Measurements from ENCODE around the gene P2RY2. TPM values are rescaled to one million over a fixed set of nuclear protein-coding genes. Genes with fewer than 3 reads are reported as not detected.
A peak's percentile ranks its signal among the peaks of the same experiment; 100 is the strongest.

Gene P2RY2
- total RNA-seq, 1 donor: under 0.01 TPM

DNA sequence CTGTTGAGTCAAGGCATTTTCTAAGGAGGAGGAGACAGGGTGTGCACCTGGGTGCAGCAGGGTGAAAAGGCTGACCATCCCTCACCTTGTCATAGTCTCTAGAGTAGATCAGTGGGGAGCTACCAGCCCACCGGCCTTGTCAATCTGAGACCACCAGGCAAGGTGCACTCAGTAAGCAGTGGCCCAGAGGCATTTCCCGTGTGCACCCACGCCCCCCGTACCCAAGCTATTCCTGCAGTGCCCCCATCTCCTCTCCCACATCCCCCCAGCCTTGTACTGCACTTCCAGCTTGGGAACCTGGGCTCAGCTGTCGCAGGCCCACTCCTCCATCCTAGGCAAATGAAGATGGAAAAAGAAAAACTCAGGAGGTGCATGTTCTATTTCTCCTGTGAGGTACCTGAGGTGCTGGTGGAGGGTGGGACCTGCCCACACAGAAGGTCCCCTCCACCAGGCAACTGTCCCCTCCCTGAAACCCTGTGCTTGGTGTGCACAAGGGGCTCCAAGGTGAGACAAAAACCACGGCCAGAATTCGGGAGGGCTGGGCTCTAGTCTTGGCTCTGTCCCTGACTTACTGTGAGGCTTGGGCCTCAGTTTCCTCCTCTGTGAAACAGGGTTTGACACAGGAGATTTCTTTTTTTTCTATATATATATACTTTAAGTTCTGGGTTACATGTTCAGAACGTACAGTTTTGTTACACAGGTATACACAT, 8.4 kb downstream of the P2RY2 start:
- no peak for DNase-seq (ENCODE audit: low read depth)
- TF ChIP-seq, protein P1, sequence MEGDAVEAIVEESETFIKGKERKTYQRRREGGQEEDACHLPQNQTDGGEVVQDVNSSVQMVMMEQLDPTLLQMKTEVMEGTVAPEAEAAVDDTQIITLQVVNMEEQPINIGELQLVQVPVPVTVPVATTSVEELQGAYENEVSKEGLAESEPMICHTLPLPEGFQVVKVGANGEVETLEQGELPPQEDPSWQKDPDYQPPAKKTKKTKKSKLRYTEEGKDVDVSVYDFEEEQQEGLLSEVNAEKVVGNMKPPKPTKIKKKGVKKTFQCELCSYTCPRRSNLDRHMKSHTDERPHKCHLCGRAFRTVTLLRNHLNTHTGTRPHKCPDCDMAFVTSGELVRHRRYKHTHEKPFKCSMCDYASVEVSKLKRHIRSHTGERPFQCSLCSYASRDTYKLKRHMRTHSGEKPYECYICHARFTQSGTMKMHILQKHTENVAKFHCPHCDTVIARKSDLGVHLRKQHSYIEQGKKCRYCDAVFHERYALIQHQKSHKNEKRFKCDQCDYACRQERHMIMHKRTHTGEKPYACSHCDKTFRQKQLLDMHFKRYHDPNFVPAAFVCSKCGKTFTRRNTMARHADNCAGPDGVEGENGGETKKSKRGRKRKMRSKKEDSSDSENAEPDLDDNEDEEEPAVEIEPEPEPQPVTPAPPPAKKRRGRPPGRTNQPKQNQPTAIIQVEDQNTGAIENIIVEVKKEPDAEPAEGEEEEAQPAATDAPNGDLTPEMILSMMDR (IDR thresholded peaks at IDR 0.05; ENCODE audit: insufficient read depth, low read depth, low read length): no peak
- H3K4me3 ChIP-seq (ENCODE audit: low read depth, low read length): no peak overlapping the region

- H3K4me3 ChIP-seq (ENCODE audit: low read depth, low read length): no peak overlapping the region
- TF ChIP-seq, protein P1 (IDR thresholded peaks at IDR 0.05; ENCODE audit: insufficient read depth, low read depth, low read length): no peak
- no peak for DNase-seq (ENCODE audit: low read depth)
Measured at GRCh38 chr11:73227571-73228211, 9.6 kb downstream of the P2RY2 start.

DNA sequence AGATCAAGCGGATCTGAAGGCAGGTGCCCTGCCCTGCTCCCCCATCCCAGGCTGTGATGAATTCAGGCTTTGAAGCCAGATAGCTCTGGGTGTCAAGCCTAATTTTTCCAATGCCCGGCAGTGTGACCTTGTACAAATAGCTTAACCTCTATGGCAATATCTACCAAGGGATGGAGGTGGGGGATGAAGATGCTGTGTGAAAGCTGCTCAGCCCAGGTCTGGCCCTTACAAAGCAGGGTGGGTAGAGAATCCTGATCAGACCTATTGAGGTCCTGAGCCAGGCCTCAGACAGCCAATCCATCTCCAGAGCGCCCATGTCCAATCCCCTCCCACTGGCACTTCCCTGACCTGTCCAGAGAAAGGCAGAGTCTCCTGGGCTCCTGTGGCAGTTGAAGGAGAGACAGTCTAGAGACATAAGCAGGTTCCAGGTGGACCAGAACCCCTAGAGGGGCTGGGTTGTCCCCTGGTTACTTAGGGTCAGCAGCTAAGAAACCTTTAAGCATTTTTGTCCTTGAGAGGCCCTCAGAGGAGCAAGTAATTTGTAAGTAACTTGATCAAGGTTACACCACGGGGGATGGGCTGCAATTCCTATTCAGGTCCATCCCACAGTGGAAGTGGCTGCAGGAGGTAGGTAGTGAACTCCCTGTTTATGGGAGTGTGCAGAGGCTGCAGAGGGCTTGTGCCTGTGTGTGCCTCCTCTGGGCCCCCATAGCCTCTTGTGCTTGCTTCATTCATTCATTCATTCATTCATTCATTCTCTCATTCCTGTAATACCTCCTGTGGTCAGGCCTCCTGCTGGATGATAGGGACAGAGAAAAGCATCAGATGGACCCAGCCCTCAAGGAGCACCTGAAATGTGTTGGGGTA, 10.4 kb downstream of the P2RY2 start:
- no peak for DNase-seq (ENCODE audit: low read depth)

GRCh38 chr11:73229321-73229895, 11.3 kb downstream of the P2RY2 start:
- no peak overlapping the region for H3K4me3 ChIP-seq (ENCODE audit: low read depth, low read length)
- peak; percentile 42 for DNase-seq (ENCODE audit: low read depth)
- TF ChIP-seq, protein P1 (IDR thresholded peaks at IDR 0.05; ENCODE audit: insufficient read depth, low read depth, low read length): no peak

More for the DNA sequence above, 10.4 kb downstream of the P2RY2 start:
- TF ChIP-seq, protein P1 (IDR thresholded peaks at IDR 0.05; ENCODE audit: insufficient read depth, low read depth, low read length): no peak
- no peak overlapping the region for H3K4me3 ChIP-seq (ENCODE audit: low read depth, low read length)

- DNase-seq (ENCODE audit: low read depth): no peak
- H3K4me3 ChIP-seq (ENCODE audit: low read depth, low read length): no peak overlapping the region
- TF ChIP-seq, protein P1 (IDR thresholded peaks at IDR 0.05; ENCODE audit: insufficient read depth, low read depth, low read length): no peak
Measured at GRCh38 chr11:73229896-73230875, 12.1 kb downstream of the P2RY2 start.
